ENCODE measurements around the gene GSX1. TPM values are rescaled to one million over a fixed set of nuclear protein-coding genes. Genes with fewer than 3 reads are reported as not detected.

GSX1 gene
- not detected in 2 replicates for total RNA-seq

GRCh38 chr13:27792393-27793218, at the start of gene GSX1:
Gene GSX1 (plus strand): TSS chr13:27792483. CDS start chr13:27792691, 208 bp downstream.

Small RNA genes lying within 50 kb of the gene (small RNA-seq; reads per million reads assigned to genes)
- gene RNU6-73P: 1.2 reads per million, percentile 25 among the genes with 10 or more reads in this experiment

Other genes starting within 250 kb of the GSX1 start
- 6.7 and 7.5 TPM in 2 replicates for gene LNX2, start 172.0 kb upstream of the GSX1 start, total RNA-seq
- gene POLR1D, start 170.6 kb upstream of the GSX1 start, total RNA-seq: 71.4 and 89.4 TPM in 2 replicates
- not detected in 2 replicates for gene PDX1, start 127.5 kb downstream of the GSX1 start, total RNA-seq
- not detected in 2 replicates for gene CDX2, start 176.8 kb downstream of the GSX1 start, total RNA-seq
- gene URAD, start 196.2 kb downstream of the GSX1 start, total RNA-seq: not detected in 2 replicates